Uterus (tissue), 2 donors: Measurements from ENCODE around the gene CD63.

Source experiments
- CTCF ChIP-seq, 4 experiments: fragments of 200-600 bp in 2 of 4; fragments of 450-650 bp in 2 of 4; sonication (generic) in 2 of 4; IDR thresholded peaks; one replicate each; pipeline ENCODE4 v1.5.1; 2016 to 2019; ENCODE audit warnings: antibody characterized with exemption in 4 of 4, mild to moderate bottlenecking in 2 of 4, moderate library complexity in 1 of 4
- POLR2A ChIP-seq, 2 donors: fragments of 450-650 bp; IDR thresholded peaks; one replicate each; pipeline ENCODE4 v1.6.1; 2016; ENCODE audit warnings: antibody characterized with exemption in 2 of 2, mild to moderate bottlenecking in 1 of 2, moderate library complexity in 1 of 2

GRCh38 chr12:55725556-55725955, 3.3 kb downstream of the CD63 start:
- TF ChIP-seq CTCF (IDR thresholded peaks at IDR 0.05) = no peak
- no peak for TF ChIP-seq POLR2A (IDR thresholded peaks at IDR 0.05)
